T47D (cell line): ENCODE measurements around the gene ZNF318.
"Not testable (repeated sequence)": the region's sequence is repeated elsewhere in the genome, so short reads cannot be mapped to it uniquely, and the experiment has no call there.

ENCODE experiments used
- DNase-seq, 2 experiments: peaks; one replicate each; pipeline versions ENCODE4 v3.0.0 to v3.0.0-alpha.2; 2011 to 2012; ENCODE audit warnings: low read depth in 1 of 2, low spot score in 1 of 2
- JUND ChIP-seq: IDR thresholded peaks from 2 replicates; pipeline ENCODE4 v1.6.1; 2012; ENCODE audit warnings: low read depth
- in situ Hi-C: cut with HindIII; loops from 2 replicates; pipeline ENCODE4 v1.10.0; 2016; ENCODE audit warnings: low sequenced_read_pairs, low pct_unique_long_range_greater_than_20kb

The ZNF318 gene

DNA sequence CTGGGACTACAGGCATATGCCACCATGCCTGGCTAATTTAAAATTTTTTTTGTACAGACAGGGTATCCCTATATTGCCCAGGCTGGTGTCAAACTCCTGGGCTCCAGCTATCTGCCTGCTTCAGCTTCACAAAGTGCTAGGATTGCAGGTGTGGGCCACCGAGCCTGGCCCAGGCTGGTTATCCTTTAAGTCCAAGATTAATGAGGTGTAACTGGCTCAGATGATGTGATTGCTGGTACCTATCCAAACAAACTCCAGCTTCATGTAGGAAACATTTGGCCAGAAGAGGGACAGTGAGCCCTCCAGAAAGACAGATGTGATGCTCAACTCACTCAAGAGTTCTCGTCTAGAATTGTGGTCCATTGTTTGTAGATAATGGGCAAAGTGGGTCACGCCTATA lies 9.2 kb upstream of the ZNF318 start:
- in situ Hi-C loops = no loop called here
- DNase-seq = no peak
- no peak for TF ChIP-seq JUND

DNA sequence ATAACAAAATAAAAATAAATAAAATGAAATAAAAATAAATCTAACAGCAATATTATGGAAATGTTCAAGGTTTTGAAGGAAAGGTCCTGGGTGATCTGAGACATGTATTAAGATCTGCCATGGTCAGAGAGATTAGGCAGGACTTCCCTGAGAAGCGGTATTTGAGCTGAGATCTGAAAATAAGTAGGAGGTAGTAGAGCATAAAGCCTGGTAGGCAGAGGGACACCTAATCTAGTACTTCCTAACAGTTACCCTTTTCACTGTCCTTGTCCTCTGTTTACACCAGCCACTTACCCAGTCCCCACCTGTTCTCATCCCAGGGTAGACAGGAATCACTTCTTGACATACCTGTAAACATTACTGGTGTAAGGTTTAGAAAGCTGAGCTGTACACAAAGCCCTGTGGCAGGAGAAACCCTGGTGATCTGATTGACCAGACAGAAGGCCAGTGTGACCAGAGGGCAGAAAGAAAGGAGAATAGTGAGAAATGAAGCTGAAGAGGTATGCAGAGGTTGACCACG lies 8.3 kb upstream of the ZNF318 start:
- DNase-seq = no peak
- TF ChIP-seq JUND = no peak
- in situ Hi-C loops = no loop called here

DNA sequence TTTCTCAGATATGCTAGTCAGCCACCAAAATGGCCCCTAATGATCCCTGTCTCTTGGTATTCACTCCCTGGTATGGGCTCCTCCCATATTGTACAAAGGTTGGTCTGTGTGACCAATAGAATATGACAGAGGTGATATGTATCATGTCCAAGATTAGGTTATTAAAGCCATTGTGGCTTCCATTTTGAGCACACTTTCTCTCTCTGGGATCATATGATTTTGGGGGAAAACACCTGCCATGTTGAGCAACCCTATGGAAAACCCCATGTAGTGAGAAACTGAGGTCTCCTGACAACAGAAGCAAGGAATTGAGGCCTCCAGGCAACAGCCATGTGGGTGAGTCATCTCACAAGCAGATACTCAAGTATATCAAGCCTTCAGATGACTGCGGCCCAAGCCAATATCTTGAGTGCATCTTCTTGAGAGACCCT lies 7.1 kb upstream of the ZNF318 start:
- no peak for TF ChIP-seq JUND
- in situ Hi-C loops = no loop called here
- DNase-seq = no peak

DNA sequence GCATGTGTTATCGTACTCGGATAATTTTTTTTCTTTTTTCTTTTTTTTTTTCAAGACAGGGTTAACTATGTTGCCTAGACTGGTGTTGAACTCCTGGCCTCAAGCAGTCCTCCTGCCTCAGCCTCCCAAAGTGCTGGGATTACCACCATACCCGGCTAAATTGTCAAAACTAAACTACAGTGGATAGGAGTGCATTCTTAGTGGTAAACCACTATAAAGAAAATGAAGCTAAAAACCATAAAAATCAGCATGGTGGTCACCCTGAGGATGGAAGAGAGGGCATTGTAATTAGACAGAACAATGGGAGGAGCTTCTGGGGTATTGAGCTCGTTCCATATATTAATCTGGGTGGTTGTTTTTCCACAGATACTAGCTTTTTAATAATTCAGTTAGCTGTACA lies 6.2 kb upstream of the ZNF318 start:
- DNase-seq = no peak
- in situ Hi-C loops = no loop called here
- no peak for TF ChIP-seq JUND

DNA sequence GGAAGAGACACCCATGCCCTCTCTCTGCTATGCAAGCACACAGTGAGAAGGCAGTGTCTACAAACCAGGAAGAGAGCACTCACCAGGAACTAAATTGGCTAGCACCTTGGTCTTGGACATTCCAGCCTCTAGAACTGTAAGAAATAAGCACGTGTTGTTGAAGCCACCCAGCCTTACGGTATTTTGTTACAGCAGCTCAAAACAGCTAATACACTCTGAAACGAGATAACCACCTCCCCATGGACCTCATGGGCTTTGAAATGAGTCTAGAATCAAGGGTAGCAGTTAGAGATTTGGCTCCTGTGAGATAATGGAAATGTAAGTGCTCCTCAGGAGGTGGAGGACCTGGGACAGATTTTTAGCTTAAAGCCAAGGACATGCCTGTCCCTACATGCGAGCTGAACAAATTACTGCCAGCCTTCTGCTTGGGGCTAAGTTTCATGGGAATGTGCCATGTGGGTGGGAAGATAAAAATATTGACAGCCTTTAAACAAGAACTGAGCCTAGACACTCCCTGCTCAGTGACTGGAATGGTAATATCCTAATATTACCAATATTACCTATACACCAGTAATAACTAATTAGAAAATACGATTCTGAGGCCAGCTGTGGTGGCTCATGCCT lies 3.9 kb upstream of the ZNF318 start:
- in situ Hi-C loops = no loop called here
- DNase-seq = no peak
- no peak for TF ChIP-seq JUND

DNA sequence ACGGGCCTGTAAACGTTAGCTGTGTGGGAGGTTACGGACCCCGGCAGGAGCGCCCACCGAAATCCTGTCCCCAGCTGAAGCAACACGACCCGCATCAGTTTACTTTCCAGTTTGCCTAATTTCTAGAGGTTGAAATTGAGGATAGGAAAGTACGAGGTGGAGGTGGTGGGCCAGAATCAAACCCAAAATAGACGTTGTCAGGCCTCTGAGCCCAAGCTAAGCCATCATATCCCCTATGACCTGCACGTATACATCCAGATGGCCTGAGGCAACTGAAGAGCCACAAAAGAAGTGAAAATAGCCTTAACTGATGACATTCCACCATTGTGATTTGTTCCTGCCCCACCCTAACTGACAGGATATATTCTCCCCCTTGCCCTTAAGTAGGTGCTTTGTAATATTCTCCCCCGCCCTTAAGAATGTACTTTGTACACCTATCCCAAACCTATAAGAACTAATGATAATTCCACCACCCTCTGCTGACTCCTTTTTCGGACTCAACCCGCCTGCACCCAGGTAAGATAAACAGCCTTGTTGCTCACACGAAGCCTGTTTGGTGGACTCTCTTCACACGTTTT lies 645 bp upstream of the ZNF318 start:
- DNase-seq, in situ Hi-C loops: not testable (repeated sequence)

DNA sequence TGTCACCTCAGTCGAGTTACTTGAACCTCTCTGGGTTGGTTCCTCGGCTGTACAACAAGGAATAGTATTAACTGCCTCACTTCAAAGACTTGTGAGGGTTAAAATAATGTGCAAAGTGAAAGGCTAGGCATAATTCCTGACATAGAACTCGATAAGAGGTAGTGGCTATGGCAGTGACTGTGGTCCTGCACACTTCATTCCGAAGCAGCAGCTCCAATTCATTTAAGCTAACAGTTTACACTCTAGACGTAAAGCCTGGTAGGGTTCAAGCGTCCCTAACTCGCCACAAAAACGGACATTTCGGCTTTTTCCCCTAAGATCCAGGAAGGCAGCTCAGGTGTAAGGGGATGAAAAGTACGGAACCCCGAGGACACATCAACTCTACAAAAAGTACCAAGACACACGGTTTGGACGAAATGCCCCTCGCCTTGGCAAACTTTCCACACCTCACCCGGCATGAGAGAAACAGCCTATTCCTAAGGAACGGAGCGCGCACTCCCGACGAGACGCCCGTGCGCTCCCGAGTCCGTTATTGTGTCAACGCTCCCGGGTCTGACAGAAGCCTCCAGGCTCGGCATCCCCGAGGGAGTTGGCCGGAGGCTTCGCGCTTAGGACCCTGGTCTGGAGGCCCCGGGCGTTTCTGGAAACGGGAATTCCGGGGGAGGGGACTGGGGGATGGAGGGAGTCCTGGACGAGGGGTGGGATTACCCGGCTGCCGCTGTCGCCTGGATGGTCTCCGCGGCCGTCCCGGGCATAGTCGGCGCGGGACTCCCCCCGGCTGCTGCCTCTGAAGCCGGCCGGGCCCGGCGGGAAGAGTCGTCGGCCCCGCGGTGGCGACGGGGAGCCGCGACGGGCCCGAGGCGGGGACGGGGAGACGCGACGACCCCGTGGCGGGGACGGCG lies 937 bp downstream of the ZNF318 start:
- in situ Hi-C loops = no loop called here
- peak; percentile 21 to 60 for DNase-seq

DNA sequence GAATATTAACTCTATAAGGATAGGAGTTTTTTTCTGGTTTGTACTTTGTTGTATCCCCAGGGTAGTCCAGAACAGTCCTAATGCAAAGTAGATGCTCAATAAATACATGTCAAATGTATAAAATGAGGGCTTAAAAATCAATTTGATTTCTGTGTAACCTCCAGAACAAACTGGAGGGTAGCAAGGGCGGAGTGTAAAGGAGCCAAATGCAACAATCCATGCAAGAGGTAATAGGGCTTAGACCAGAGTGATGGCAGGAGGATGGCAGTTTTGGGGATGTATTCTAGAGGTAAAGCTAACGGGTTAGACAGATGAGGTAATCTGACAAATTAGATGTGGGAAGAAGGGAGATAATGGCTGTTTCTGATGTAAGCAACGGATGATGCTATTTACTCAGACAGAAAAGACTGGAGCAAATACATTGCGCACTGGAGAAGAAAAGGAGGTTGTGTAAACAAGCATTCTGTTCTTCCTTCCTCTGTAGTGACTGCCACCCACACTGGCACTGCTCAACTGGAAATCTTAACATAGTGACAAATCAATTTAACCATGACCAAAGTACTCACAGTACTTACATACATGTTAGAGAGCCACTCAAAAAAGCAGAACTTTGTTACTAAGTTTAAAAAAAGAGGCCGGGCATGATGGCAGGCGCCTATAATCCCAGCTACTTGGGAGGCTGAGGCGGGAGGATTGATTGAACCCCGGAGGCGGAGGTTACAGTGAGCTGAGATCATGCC lies 2.0 kb downstream of the ZNF318 start:
- TF ChIP-seq JUND = no peak
- in situ Hi-C loops = no loop called here
- DNase-seq = no peak

More for the DNA sequence above, 937 bp downstream of the ZNF318 start:
- TF ChIP-seq JUND = no peak

DNA sequence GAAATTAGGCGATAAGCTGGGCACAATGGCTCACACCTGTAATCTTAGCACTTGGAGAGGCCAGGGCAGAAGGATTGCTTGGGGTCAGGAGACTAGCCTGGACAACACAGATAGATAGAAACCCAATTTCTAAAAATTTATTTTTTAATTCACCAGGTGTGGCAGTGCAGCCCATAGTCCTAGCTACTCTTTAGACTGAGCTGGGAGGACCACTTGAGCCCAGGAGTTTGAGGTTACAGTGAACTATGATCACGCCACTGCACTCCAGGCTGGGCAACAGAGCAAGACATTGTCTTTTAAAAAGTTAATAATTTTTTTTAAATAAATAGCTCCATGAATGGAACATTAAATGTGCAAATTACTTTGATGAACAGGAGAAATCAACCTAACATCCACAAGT lies 8.2 kb downstream of the ZNF318 start:
- in situ Hi-C loops = no loop called here
- TF ChIP-seq JUND = no peak

DNA sequence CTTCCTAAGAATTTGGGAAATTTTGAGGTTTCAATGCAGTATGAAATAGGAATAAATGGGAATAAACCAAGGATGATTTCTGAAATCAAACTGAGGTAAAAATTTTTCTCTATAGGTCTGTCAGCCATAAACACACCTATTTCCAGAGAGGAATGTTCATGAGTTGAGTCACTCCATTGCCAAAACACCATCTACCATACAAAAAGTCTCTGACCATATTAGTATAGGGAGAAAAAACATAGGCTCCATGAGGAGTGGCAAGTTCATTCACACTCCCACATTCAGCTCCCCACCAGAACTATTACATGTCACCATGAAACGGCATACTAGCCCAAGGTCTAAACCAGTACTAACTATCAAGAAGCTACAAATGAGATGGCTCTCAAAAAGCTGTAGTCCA lies 9.6 kb downstream of the ZNF318 start:
- in situ Hi-C loops = no loop called here
- no peak for TF ChIP-seq JUND
- DNase-seq = no peak

More for the DNA sequence above, 8.2 kb downstream of the ZNF318 start:
- no peak for DNase-seq

DNA sequence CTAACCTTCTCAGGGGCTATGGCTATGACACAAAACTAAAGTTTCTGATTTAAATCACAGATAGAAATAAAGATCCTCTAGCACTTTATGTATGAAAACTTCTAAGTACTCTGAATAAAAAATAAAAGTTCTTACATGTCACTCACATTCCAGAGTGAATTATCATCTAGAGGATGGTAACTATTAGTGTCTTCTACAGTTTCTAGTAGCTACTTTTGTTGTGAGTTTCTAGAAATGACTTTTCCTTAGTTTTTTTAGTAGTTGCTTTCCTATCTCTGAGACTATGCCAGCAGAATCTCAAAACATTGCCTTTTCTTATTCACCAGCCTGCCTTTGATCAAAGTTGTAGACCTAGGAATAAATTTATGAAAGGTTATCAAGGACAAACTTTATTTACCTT lies 10.1 kb downstream of the ZNF318 start:
- DNase-seq = no peak
- TF ChIP-seq JUND = no peak
- in situ Hi-C loops = no loop called here

DNA sequence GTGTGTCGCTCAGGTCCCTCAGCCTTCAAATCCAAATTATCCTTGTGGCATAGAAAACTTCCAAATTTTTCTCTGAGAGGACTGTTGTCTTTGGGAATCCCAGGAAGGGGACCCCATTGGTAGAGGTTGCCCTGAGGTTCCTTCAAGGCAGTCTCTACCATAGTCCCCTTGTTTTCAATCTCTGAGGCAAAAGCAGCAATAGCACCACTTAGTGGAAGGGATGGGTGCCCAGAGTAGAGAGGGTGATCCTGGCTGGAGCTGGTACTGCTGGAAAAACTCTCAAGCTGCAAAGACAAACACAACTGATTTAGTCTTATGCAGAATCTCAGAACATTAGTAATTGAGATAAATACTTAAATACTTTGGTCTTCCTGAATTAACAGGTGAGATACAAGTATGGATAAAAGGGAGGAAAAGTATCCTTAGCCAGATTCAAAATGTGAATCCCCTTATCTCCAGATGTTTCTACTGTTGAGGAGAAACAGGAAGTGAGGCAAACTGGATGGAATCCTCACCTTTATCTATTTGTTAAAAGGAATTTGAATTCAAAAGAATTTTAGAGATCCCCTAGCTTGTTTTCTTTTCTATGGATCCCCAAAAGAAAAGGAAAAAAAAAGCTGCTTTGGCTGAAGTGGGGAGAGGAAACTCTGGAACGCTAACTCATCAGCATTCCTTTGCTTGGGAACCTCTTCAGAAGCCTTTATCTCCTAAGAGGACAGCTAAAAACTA lies 13.4 kb downstream of the ZNF318 start:
- in situ Hi-C loops = no loop called here
- peak; percentile 23 to 61 for DNase-seq
- no peak for TF ChIP-seq JUND

DNA sequence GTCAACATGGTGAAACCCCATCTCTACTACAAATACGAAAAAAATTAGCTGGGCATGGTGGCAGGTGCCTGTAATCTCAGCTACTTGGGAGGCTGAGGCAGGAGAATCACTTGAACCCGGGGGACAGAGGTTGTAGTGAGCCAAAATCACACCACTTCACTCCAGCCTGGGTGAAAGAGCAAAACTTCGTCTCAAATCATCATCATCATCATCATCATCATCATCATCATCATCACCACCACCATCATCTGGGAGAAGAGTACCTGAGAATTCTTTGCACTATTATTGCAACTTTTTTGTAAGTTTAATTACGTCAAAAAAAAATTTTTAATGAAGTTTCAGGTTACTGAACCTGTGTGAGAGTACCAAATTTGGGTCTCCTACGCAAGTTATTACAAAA lies 17.5 kb downstream of the ZNF318 start:
- in situ Hi-C loops, DNase-seq: not testable (repeated sequence)
